Activated T-helper 1 cell treated with anti-CD3 and anti-CD28 coated beads, Interleukin-12 subunit alpha, Interleukin-12 subunit beta, Interleukin-2, Interleukin-4 antibody, amounts not matched to agents 30 ng/mL and 10 ng/mL and 1 ng/mL, durations not matched to agents 14 hours and 24 hours and 36 hours (primary cell): ENCODE measurements around the gene C16orf46. TPM values are rescaled to one million over a fixed set of nuclear protein-coding genes. Genes with fewer than 3 reads are reported as not detected.
A peak's percentile ranks its signal among the peaks of the same experiment; 100 is the strongest.

ENCODE experiments used
- DNase-seq: peaks from one replicate; pipeline ENCODE4 v3.0.0; 2021; ENCODE audit warnings: low spot score
- H3K27ac Mint-ChIP-seq: one replicate; pipeline ENCODE4 v1.8.0; 2021; ENCODE audit warnings: mild to moderate bottlenecking, mixed read lengths
- H3K27me3 Mint-ChIP-seq: one replicate; pipeline ENCODE4 v1.8.0; 2022; ENCODE audit warnings: mild to moderate bottlenecking, moderate library complexity, mixed read lengths; ENCODE audit not compliant: insufficient read depth
- H3K36me3 Mint-ChIP-seq: one replicate; pipeline ENCODE4 v1.8.0; 2021; ENCODE audit warnings: low read depth, mixed read lengths
- H3K4me1 Mint-ChIP-seq: one replicate; pipeline ENCODE4 v1.8.0; 2021; ENCODE audit warnings: low read depth, mixed read lengths
- H3K4me3 Mint-ChIP-seq: one replicate; pipeline ENCODE4 v1.8.0; 2021; ENCODE audit warnings: mild to moderate bottlenecking, moderate library complexity, mixed read lengths
- H3K9me3 Mint-ChIP-seq: one replicate; pipeline ENCODE4 v1.8.0; 2021; ENCODE audit warnings: mixed read lengths
- intact Hi-C: fragments of 100-400 bp; cut with micrococcal nuclease; formaldehyde crosslinking; loops from one replicate; pipeline ENCODE4 v1.15.1; 2024
- total RNA-seq: library from RNA; stranded (reverse); gene quantifications from 2 replicates; pipeline ENCODE4 v1.2.3, GENCODE V29; 2022

The C16orf46 gene
- total RNA-seq, 1 donor from 2014 or later: 0.41 TPM

DNA sequence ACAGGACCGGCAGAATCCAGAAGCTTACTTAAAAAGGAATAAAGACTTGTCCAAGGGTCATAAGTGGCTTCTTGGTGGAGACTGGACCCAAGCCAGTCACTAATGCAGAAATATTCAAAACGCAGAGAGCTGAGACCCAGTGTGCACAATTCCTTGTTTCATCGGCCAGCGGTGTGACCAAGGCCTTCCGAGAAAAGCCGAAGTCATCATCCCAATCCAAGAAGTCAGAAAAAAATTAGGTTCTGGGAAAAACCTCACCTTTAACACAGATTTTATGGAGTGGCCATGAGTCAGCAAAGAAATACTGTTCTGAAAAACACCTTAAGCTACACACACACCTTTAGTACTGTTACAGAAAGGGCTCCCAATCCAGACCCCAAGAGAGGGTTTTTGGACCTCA, 20.2 kb upstream of the C16orf46 start:
- Mint-ChIP-seq H3K27ac (no peak overlapping the region), H3K27me3 (peaks cover 3% of the 10 kb centered on the region), H3K4me1 (peaks cover 6% of the 10 kb centered on the region), H3K9me3 (peaks cover 4% of the 10 kb centered on the region), H3K36me3 (no peaks in the 10 kb centered on the region), H3K4me3 (no peak overlapping the region)
- intact Hi-C loops: loop anchor here (2.0 to 5.0 kb wide), 3 partner anchors 516 to 634 kb away; no protein-coding TSS in a partner anchor
- no peak for DNase-seq

- no peak for DNase-seq
- peak overlapping the region; percentile 63 for H3K4me3 Mint-ChIP-seq
- intact Hi-C loops: loop anchor here (1.0 to 5.0 kb wide), 7 partner anchors 19 to 634 kb away; partner anchors contain the start of genes ATMIN, C16orf46, CENPN and GAN
- peaks cover 4% of the 10 kb centered on the region for H3K9me3 Mint-ChIP-seq
- H3K36me3 Mint-ChIP-seq: no peaks in the 10 kb centered on the region
- peak overlapping the region; percentile 46 for H3K27ac Mint-ChIP-seq
- H3K4me1 Mint-ChIP-seq: peaks cover 6% of the 10 kb centered on the region
- peaks cover 3% of the 10 kb centered on the region for H3K27me3 Mint-ChIP-seq
Measured at GRCh38 chr16:81096715-81097208, 19.7 kb upstream of the C16orf46 start.

DNA sequence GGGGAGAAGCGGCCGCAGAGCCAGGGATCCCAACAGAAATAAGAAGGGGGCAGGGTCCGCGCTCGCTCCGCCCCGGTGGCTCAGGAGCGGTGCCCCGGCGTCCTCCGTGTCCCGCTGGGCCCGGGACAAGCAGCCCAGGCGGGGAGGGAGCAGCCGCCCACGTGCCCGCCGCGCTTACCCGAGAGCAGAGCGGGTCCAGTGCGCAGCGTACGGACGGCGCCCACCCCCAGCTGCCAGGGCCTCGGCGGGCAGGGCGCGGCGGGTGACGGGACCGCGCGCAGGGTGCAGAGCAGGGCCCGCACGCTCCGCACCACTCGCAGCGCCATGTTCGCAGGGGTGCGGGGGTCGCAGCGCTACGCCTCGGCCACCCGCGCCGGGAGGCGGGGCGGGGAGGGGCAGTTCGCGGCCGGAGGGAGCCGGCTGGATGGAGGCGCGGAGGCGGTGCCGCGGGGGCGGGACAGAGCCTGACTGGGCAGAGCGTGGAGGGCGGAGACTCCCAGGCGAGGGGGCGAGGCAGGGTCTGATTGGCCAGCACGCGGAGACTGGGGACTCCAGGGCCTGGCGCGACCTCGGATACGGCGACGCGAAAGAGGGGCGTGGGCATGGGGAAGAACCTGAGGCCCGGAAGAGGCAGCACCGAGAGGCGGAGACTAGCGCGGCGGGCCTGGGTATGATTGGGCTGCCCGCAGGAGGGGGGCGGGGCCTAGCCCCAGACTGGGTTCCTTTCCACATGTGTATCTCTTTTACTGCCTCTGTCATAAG, 19.1 kb upstream of the C16orf46 start, which contains the start of gene GCSH:
TSS of gene GCSH (minus strand) at position 443 of the 762 bp plus-strand sequence. CDS start at position 326, 117 bp downstream.
- Mint-ChIP-seq H3K27ac (peak within 1 kb of the TSS; percentile 46), H3K9me3 (peaks cover 4% of the 10 kb centered on the region)
- intact Hi-C loops: loop anchor here (1.0 to 5.0 kb wide), 7 partner anchors 19 to 635 kb away; partner anchors contain the start of genes ATMIN, C16orf46, CENPN and GAN

GRCh38 chr16:81095653-81095952, 18.6 kb upstream of the C16orf46 start:
- peaks cover 4% of the 10 kb centered on the region for H3K9me3 Mint-ChIP-seq
- peaks cover 6% of the 10 kb centered on the region for H3K4me1 Mint-ChIP-seq
- H3K27ac Mint-ChIP-seq: no peak overlapping the region
- DNase-seq: no peak
- no peaks in the 10 kb centered on the region for H3K36me3 Mint-ChIP-seq
- intact Hi-C loops: loop anchor here (5.0 kb wide), 1 partner anchor 537 kb away; no protein-coding TSS in a partner anchor
- peaks cover 3% of the 10 kb centered on the region for H3K27me3 Mint-ChIP-seq
- H3K4me3 Mint-ChIP-seq: peak overlapping the region; percentile 81

More for the DNA sequence above, 19.1 kb upstream of the C16orf46 start, which contains the start of gene GCSH:
- H3K4me1 Mint-ChIP-seq: peaks cover 6% of the 10 kb centered on the region
- H3K4me3 Mint-ChIP-seq: peak within 1 kb of the TSS; percentile 81
- peak; percentile 99 for DNase-seq
- H3K36me3 Mint-ChIP-seq: no peaks in the 10 kb centered on the region
- H3K27me3 Mint-ChIP-seq: peaks cover 3% of the 10 kb centered on the region

GRCh38 chr16:81094771-81095251, 17.8 kb upstream of the C16orf46 start:
- peak overlapping the region; percentile 81 for H3K4me3 Mint-ChIP-seq
- H3K27me3 Mint-ChIP-seq: peaks cover 3% of the 10 kb centered on the region
- H3K27ac Mint-ChIP-seq: no peak overlapping the region
- H3K36me3 Mint-ChIP-seq: peaks cover under 1% of the 10 kb centered on the region
- DNase-seq: no peak
- H3K9me3 Mint-ChIP-seq: peaks cover 4% of the 10 kb centered on the region
- intact Hi-C loops: loop anchor here (5.0 kb wide), 1 partner anchor 537 kb away; no protein-coding TSS in a partner anchor
- peaks cover 6% of the 10 kb centered on the region for H3K4me1 Mint-ChIP-seq

DNA sequence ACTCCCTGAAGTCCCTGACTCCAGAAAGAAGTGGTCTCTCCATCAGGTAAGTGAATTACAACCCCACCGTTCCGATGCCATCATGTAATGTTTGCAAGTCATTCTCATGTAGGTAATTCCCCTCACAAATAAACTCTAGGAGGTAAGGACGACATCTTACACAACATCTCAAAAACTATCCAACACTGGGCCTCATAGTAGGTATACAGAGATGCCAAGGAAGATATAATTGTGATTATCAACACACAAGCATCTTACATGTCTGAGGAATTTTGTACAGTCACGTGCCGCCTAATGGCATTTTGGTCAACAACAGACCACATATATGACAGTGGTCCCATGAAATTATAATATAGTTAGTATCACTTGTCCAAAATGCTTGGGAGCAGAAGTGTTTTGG, 11.8 kb upstream of the C16orf46 start:
- Mint-ChIP-seq H3K27me3 (no peaks in the 10 kb centered on the region), H3K4me1 (no peaks in the 10 kb centered on the region), H3K36me3 (peaks cover 2% of the 10 kb centered on the region), H3K9me3 (no peaks in the 10 kb centered on the region), H3K4me3 (no peak overlapping the region), H3K27ac (no peak overlapping the region)
- DNase-seq: no peak
- intact Hi-C loops: no loop called here

DNA sequence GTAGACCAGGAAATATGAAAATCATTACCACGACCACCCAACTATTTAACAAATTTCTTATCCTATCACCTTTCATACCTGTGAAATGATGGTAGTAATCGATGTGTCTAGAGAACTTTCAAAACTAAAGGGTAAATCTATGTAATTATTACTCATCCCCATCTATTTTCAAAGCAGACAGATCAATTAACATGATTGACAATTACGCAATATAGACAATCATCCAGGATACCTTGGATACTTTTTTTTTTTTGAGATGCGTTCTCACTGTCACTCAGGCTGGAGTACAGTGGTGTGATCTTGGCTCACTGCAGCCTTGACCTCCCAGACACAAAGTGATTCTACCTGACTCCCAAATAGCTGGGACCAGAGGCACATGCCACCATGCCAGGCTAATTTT, 4.0 kb upstream of the C16orf46 start:
- Mint-ChIP-seq H3K27ac (no peak overlapping the region), H3K36me3 (no peaks in the 10 kb centered on the region), H3K9me3 (no peaks in the 10 kb centered on the region), H3K27me3 (peaks cover 2% of the 10 kb centered on the region), H3K4me3 (no peak overlapping the region), H3K4me1 (no peaks in the 10 kb centered on the region)
- intact Hi-C loops: no loop called here
- no peak for DNase-seq

GRCh38 chr16:81080233-81080632, 3.2 kb upstream of the C16orf46 start:
- Mint-ChIP-seq H3K27ac (no peak overlapping the region), H3K36me3 (no peaks in the 10 kb centered on the region), H3K4me1 (no peaks in the 10 kb centered on the region), H3K9me3 (no peaks in the 10 kb centered on the region), H3K27me3 (peaks cover 2% of the 10 kb centered on the region), H3K4me3 (no peak overlapping the region)
- intact Hi-C loops: no loop called here
- no peak for DNase-seq

GRCh38 chr16:81076566-81077075, 417 bp downstream of the C16orf46 start:
- no peaks in the 10 kb centered on the region for H3K9me3 Mint-ChIP-seq
- peak; percentile 87 for DNase-seq
- no peak overlapping the region for H3K27ac Mint-ChIP-seq
- no peaks in the 10 kb centered on the region for H3K4me1 Mint-ChIP-seq
- H3K27me3 Mint-ChIP-seq: peaks cover 3% of the 10 kb centered on the region
- H3K4me3 Mint-ChIP-seq: no peak overlapping the region
- intact Hi-C loops: loop anchor here (1.0 to 10.0 kb wide), 10 partner anchors 20 to 1304 kb away; partner anchors contain the start of genes ATMIN, CENPN, CMIP and DYNLRB2
- H3K36me3 Mint-ChIP-seq: no peaks in the 10 kb centered on the region

DNA sequence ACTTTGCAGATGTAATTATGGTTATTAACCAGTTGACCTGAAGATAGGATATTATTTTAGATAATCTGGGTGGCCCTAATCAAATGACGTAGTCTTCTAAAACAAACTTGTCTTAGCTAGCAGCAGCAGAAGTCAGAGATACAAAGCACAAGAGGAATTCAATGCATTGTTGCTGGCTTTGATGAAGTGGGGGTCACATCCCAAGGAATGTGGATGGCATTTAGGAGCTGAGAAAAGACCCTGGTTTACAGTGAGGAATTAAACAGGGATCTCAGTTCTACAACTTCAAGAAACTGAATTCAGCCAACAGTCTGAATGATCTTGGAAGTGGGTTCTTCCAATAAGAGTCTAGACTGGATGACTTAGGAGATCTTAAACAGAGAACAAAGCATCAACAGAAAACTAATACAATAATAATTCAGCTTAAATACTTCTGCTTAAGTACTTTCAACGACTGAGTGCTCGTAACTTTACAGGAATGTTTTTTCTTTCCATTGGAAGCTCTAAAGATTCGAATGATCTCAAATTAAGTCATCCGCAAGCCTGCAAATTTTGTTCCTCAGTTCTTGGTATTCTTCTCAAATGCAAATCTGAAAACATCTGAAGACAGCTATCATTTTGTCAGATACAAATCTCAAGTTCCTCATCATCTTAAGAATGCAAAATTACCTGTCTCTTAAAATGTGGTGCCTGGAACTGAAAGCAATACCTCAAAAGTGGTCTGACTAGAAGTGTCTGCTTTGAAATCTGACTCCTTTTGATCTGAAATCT, 3.3 kb downstream of the C16orf46 start:
- intact Hi-C loops: loop anchor here (10.0 kb wide), 1 partner anchor 1101 kb away; the partner anchor contains the start of gene MPHOSPH6
- Mint-ChIP-seq H3K27me3 (peaks cover 5% of the 10 kb centered on the region), H3K36me3 (no peaks in the 10 kb centered on the region), H3K27ac (no peak overlapping the region), H3K9me3 (no peaks in the 10 kb centered on the region), H3K4me1 (no peaks in the 10 kb centered on the region), H3K4me3 (no peak overlapping the region)
- no peak for DNase-seq

GRCh38 chr16:81071805-81072204, 5.2 kb downstream of the C16orf46 start:
- H3K4me3 Mint-ChIP-seq: no peak overlapping the region
- intact Hi-C loops: loop anchor here (10.0 kb wide), 1 partner anchor 1103 kb away; the partner anchor contains the start of gene MPHOSPH6
- peaks cover 5% of the 10 kb centered on the region for H3K27me3 Mint-ChIP-seq
- no peak overlapping the region for H3K27ac Mint-ChIP-seq
- no peaks in the 10 kb centered on the region for H3K9me3 Mint-ChIP-seq
- no peaks in the 10 kb centered on the region for H3K4me1 Mint-ChIP-seq
- no peaks in the 10 kb centered on the region for H3K36me3 Mint-ChIP-seq
- DNase-seq: no peak

- Mint-ChIP-seq H3K27me3 (peaks cover 5% of the 10 kb centered on the region), H3K4me3 (no peak overlapping the region), H3K4me1 (no peaks in the 10 kb centered on the region), H3K9me3 (no peaks in the 10 kb centered on the region), H3K27ac (no peak overlapping the region), H3K36me3 (no peaks in the 10 kb centered on the region)
- no peak for DNase-seq
- intact Hi-C loops: loop anchor here (10.0 kb wide), 1 partner anchor 1104 kb away; the partner anchor contains the start of gene MPHOSPH6
Measured at GRCh38 chr16:81070979-81071378, 6.1 kb downstream of the C16orf46 start.
